Measurements from ENCODE around the gene FAM53B. TPM values are rescaled to one million over a fixed set of nuclear protein-coding genes. Genes with fewer than 3 reads are reported as not detected.
A peak's percentile ranks its signal among the peaks of the same experiment; 100 is the strongest.

Gene FAM53B
- total RNA-seq, 1 experiment from 2014 or later = 21.4 TPM

GRCh38 chr10:124731551-124731950, 12.6 kb downstream of the FAM53B start:
- in situ Hi-C loops (cut with HindIII; ENCODE audit: low sequenced_read_pairs) = no loop called here
- DNase-seq (ENCODE audit: low spot score) = no peak

- no peak for DNase-seq (ENCODE audit: low spot score)
- in situ Hi-C loops (cut with HindIII; ENCODE audit: low sequenced_read_pairs) = no loop called here
Measured at GRCh38 chr10:124730790-124731189, 13.4 kb downstream of the FAM53B start.

GRCh38 chr10:124728830-124729661, 15.1 kb downstream of the FAM53B start:
- in situ Hi-C loops (cut with HindIII; ENCODE audit: low sequenced_read_pairs) = no loop called here
- no peak for DNase-seq (ENCODE audit: low spot score)

- DNase-seq (ENCODE audit: low spot score) = no peak
- in situ Hi-C loops (cut with HindIII; ENCODE audit: low sequenced_read_pairs) = no loop called here
Measured at GRCh38 chr10:124728071-124728829, 15.9 kb downstream of the FAM53B start.

GRCh38 chr10:124727361-124727960, 16.7 kb downstream of the FAM53B start:
- DNase-seq (ENCODE audit: low spot score) = no peak
- in situ Hi-C loops (cut with HindIII; ENCODE audit: low sequenced_read_pairs) = no loop called here

- in situ Hi-C loops (cut with HindIII; ENCODE audit: low sequenced_read_pairs) = no loop called here
- no peak for DNase-seq (ENCODE audit: low spot score)
Measured at GRCh38 chr10:124725791-124726190, 18.4 kb downstream of the FAM53B start.

- in situ Hi-C loops (cut with HindIII; ENCODE audit: low sequenced_read_pairs) = no loop called here
- no peak for DNase-seq (ENCODE audit: low spot score)
Measured at GRCh38 chr10:124725171-124725631, 19.0 kb downstream of the FAM53B start.

GRCh38 chr10:124724279-124725027, 19.7 kb downstream of the FAM53B start:
- in situ Hi-C loops (cut with HindIII; ENCODE audit: low sequenced_read_pairs) = no loop called here
- DNase-seq (ENCODE audit: low spot score) = no peak

- no peak for DNase-seq (ENCODE audit: low spot score)
- in situ Hi-C loops (cut with HindIII; ENCODE audit: low sequenced_read_pairs) = no loop called here
Measured at GRCh38 chr10:124723826-124724225, 20.4 kb downstream of the FAM53B start.

GRCh38 chr10:124722798-124723783, 21.1 kb downstream of the FAM53B start:
- no peak for DNase-seq (ENCODE audit: low spot score)
- in situ Hi-C loops (cut with HindIII; ENCODE audit: low sequenced_read_pairs) = no loop called here

- in situ Hi-C loops (cut with HindIII; ENCODE audit: low sequenced_read_pairs) = no loop called here
- DNase-seq (ENCODE audit: low spot score) = peak; percentile 82
Measured at GRCh38 chr10:124721330-124722045, 22.7 kb downstream of the FAM53B start.

GRCh38 chr10:124719213-124719851, 24.8 kb downstream of the FAM53B start:
- peak; percentile 82 for DNase-seq (ENCODE audit: low spot score)
- in situ Hi-C loops (cut with HindIII; ENCODE audit: low sequenced_read_pairs) = no loop called here

- in situ Hi-C loops (cut with HindIII; ENCODE audit: low sequenced_read_pairs) = no loop called here
- peak; percentile 62 for DNase-seq (ENCODE audit: low spot score)
Measured at GRCh38 chr10:124717911-124718741, 26.1 kb downstream of the FAM53B start.

- DNase-seq (ENCODE audit: low spot score) = no peak
- in situ Hi-C loops (cut with HindIII; ENCODE audit: low sequenced_read_pairs) = no loop called here
Measured at GRCh38 chr10:124717041-124717757, 27.0 kb downstream of the FAM53B start.

- in situ Hi-C loops (cut with HindIII; ENCODE audit: low sequenced_read_pairs) = no loop called here
Measured at GRCh38 chr10:124716369-124716768, 27.8 kb downstream of the FAM53B start.

GRCh38 chr10:124715439-124715838, 28.7 kb downstream of the FAM53B start:
- in situ Hi-C loops (cut with HindIII; ENCODE audit: low sequenced_read_pairs) = no loop called here

More at GRCh38 chr10:124716369-124716768, 27.8 kb downstream of the FAM53B start:
- DNase-seq (ENCODE audit: low spot score) = no peak

More at GRCh38 chr10:124715439-124715838, 28.7 kb downstream of the FAM53B start:
- no peak for DNase-seq (ENCODE audit: low spot score)

Data from G401 (cell line).